SK-N-SH (cell line): ENCODE results near the gene CCDC27. TPM values are rescaled to one million over a fixed set of nuclear protein-coding genes. Genes with fewer than 3 reads are reported as not detected.

ENCODE experiments used
- CTCF ChIA-PET: fragments of 300-600, 350-600 bp; formaldehyde crosslinking; extraction: SDS; loops from one replicate; lab custom pipeline; 2021; lab: Yijun Ruan, JAX
- POLR2A ChIA-PET: fragments of 350-600 bp; sonication (Branson Sonifier 250); formaldehyde crosslinking; extraction: SDS; loops from one replicate; lab custom pipeline; 2020; ENCODE audit warnings: antibody characterized with exemption, inconsistent platforms; lab: Yijun Ruan, JAX
- DNase-seq: peaks from one replicate; pipeline ENCODE4 v3.0.0; 2012
- H2AFZ ChIP-seq: fragments of 200-600 bp; sonication (generic); 2 replicates; pipeline ENCODE4 v1.8.1; 2016; ENCODE audit warnings: antibody characterized with exemption, mild to moderate bottlenecking, low read depth
- H3F3A ChIP-seq: fragments of 200-600 bp; sonication (generic); replicated peaks from 2 replicates; pipeline ENCODE3; 2016; ENCODE audit warnings: antibody characterized with exemption, mild to moderate bottlenecking; ENCODE audit not compliant: insufficient read depth
- H3K27ac ChIP-seq, 2 experiments: fragments of 200-500 bp in 1 of 2; fragments of 200-600 bp in 1 of 2; sonication (Bioruptor generic) in 1 of 2; sonication (generic), shearing (Covaris generic) in 1 of 2; 2 replicates each; pipeline versions ENCODE4 v1.5.1 to v1.6.1; 2014 to 2016; ENCODE audit warnings: low read depth in 2 of 2, inconsistent platforms in 1 of 2, low read length in 1 of 2, mild to moderate bottlenecking in 1 of 2, mixed read lengths in 1 of 2
- H3K27me3 ChIP-seq: fragments of 200-600 bp; sonication (generic), shearing (Covaris generic); 2 replicates; pipeline ENCODE4 v1.6.1; 2016; ENCODE audit warnings: mixed run types; ENCODE audit not compliant: insufficient read depth
- H3K36me3 ChIP-seq, 2 experiments: fragments of 200-500 bp in 1 of 2; fragments of 200-600 bp in 1 of 2; sonication (Bioruptor generic) in 1 of 2; sonication (generic) in 1 of 2; replicated peaks in 1 of 2; 2 replicates each; pipeline versions ENCODE3 to v1.5.1; 2014 to 2016; ENCODE audit warnings: low read length in 1 of 2, mild to moderate bottlenecking in 1 of 2; ENCODE audit not compliant: insufficient read depth in 2 of 2, control insufficient read depth in 1 of 2
- H3K4me1 ChIP-seq, 2 experiments: fragments of 200-500 bp in 1 of 2; fragments of 200-600 bp in 1 of 2; sonication (Bioruptor generic) in 1 of 2; sonication (generic), shearing (Covaris generic) in 1 of 2; 2 replicates each; pipeline versions ENCODE4 v1.5.1 to v1.6.1; 2014 to 2016; ENCODE audit warnings: low read depth in 1 of 2, low read length in 1 of 2, mixed run types in 1 of 2; ENCODE audit not compliant: insufficient read depth in 2 of 2, control insufficient read depth in 1 of 2
- H3K4me2 ChIP-seq: fragments of 200-600 bp; sonication (generic), shearing (Covaris generic); 2 replicates; pipeline ENCODE4 v1.6.1; 2017; ENCODE audit warnings: mixed run types
- H3K4me3 ChIP-seq, 2 experiments: fragments of 200-500 bp in 1 of 2; fragments of 200-600 bp in 1 of 2; sonication (Bioruptor generic) in 1 of 2; sonication (generic), shearing (Covaris generic) in 1 of 2; 2 replicates each; pipeline versions ENCODE4 v1.5.1 to v1.8.1; 2014 to 2016; ENCODE audit warnings: low read depth in 2 of 2, inconsistent platforms in 1 of 2, low read length in 1 of 2, mild to moderate bottlenecking in 1 of 2, mixed read lengths in 1 of 2, moderate library complexity in 1 of 2
- H3K79me2 ChIP-seq: fragments of 200-600 bp; sonication (generic); 2 replicates; pipeline ENCODE4 v1.8.1; 2017; ENCODE audit warnings: mild to moderate bottlenecking; ENCODE audit not compliant: insufficient read depth
- H3K9ac ChIP-seq: fragments of 200-600 bp; sonication (generic); 2 replicates; pipeline ENCODE4 v1.6.1; 2017; ENCODE audit warnings: mixed run types
- H3K9me2 ChIP-seq: fragments of 200-600 bp; sonication (generic); 2 replicates; pipeline ENCODE4 v1.6.1; 2017; ENCODE audit warnings: mixed run types
- H3K9me3 ChIP-seq: fragments of 200-600 bp; sonication (generic); 2 replicates; pipeline ENCODE4 v1.6.1; 2017; ENCODE audit warnings: mixed run types, mild to moderate bottlenecking, moderate library complexity
- H4K20me1 ChIP-seq: fragments of 200-600 bp; sonication (generic); 2 replicates; pipeline ENCODE4 v1.6.1; 2017; ENCODE audit warnings: mild to moderate bottlenecking, mixed run types; ENCODE audit not compliant: insufficient read depth
- EP300 ChIP-seq, 2 experiments: IDR thresholded peaks; 2 replicates each; pipeline versions ENCODE4 v1.4.0 to v1.6.1; 2012; ENCODE audit warnings: borderline replicate concordance in 1 of 2, low read depth in 1 of 2, low read length in 1 of 2
- EZH2phosphoT487 ChIP-seq: fragments of 200-600 bp; sonication (generic); IDR thresholded peaks from 2 replicates; pipeline ENCODE4 v1.6.1; 2017; ENCODE audit warnings: low read depth, mixed run types, mild to moderate bottlenecking, antibody characterized with exemption, moderate library complexity, borderline replicate concordance
- FOXJ3 ChIP-seq: sonication (generic); formaldehyde crosslinking; IDR thresholded peaks from 2 replicates; pipeline ENCODE4 v1.5.1; 2020; ENCODE audit warnings: mild to moderate bottlenecking, missing genetic modification reagents
- GABPA ChIP-seq: IDR thresholded peaks from 2 replicates; pipeline ENCODE4 v1.4.0; 2012; ENCODE audit warnings: low read depth, mild to moderate bottlenecking
- GATA2 ChIP-seq: sonication (generic); formaldehyde crosslinking; IDR thresholded peaks from 2 replicates; pipeline ENCODE4 v1.5.0; 2020; ENCODE audit warnings: mild to moderate bottlenecking, missing genetic modification reagents
- MAX ChIP-seq: IDR thresholded peaks from 2 replicates; pipeline ENCODE4 v1.4.0; 2012; ENCODE audit warnings: low read depth
- MEF2A ChIP-seq: IDR thresholded peaks from 2 replicates; pipeline ENCODE4 v1.4.0; 2012; ENCODE audit warnings: low read depth, borderline replicate concordance
- MXI1 ChIP-seq: IDR thresholded peaks from 2 replicates; pipeline ENCODE4 v1.6.1; 2012; ENCODE audit warnings: mild to moderate bottlenecking, low read depth, low read length, improper control_type of control experiment
- PBX3 ChIP-seq: IDR thresholded peaks from 2 replicates; pipeline ENCODE4; 2012
- REST ChIP-seq: IDR thresholded peaks from 2 replicates; pipeline ENCODE4 v1.6.1; 2012; ENCODE audit warnings: mild to moderate bottlenecking, low read depth, low read length, moderate library complexity
- TCF12 ChIP-seq: IDR thresholded peaks from 2 replicates; pipeline ENCODE4 v1.4.0; 2012
- USF2 ChIP-seq: fragments of 150-350 bp; IDR thresholded peaks from 2 replicates; pipeline ENCODE4 v1.6.1; 2017; ENCODE audit warnings: antibody characterized with exemption, low read length, low read depth, borderline replicate concordance
- WGBS: methylation state at CpG from one replicate; pipeline ENCODE4 v1.1.6; 2017; ENCODE audit warnings: low lambda C conversion rate; 5-methylcytosine and 5-hydroxymethylcytosine counted together
- polyA plus RNA-seq, 3 experiments: library from polyadenylated mRNA; depleted of rRNA; stranded (reverse); fragments of >200 nt; gene quantifications; 2 replicates each; pipeline ENCODE4 v1.2.3, GENCODE V29; 2012
- TF ChIP-seq, protein P1 (sequence below): IDR thresholded peaks from 2 replicates; pipeline ENCODE4 v1.4.0; 2012; ENCODE audit warnings: low read depth, borderline replicate concordance
- TF ChIP-seq, protein P2 (sequence below): IDR thresholded peaks from 2 replicates; pipeline ENCODE4 v1.4.0; 2012; ENCODE audit warnings: low read depth, borderline replicate concordance
- TF ChIP-seq, protein P3 (sequence below): fragments of 150-350 bp; IDR thresholded peaks from 2 replicates; pipeline ENCODE4 v1.6.1; 2016; ENCODE audit warnings: mild to moderate bottlenecking, low read depth, low read length

CCDC27 gene
- polyA plus RNA-seq, 1 of the 3 experiments (the other 2 are of a cell fraction), result not detected

DNA sequence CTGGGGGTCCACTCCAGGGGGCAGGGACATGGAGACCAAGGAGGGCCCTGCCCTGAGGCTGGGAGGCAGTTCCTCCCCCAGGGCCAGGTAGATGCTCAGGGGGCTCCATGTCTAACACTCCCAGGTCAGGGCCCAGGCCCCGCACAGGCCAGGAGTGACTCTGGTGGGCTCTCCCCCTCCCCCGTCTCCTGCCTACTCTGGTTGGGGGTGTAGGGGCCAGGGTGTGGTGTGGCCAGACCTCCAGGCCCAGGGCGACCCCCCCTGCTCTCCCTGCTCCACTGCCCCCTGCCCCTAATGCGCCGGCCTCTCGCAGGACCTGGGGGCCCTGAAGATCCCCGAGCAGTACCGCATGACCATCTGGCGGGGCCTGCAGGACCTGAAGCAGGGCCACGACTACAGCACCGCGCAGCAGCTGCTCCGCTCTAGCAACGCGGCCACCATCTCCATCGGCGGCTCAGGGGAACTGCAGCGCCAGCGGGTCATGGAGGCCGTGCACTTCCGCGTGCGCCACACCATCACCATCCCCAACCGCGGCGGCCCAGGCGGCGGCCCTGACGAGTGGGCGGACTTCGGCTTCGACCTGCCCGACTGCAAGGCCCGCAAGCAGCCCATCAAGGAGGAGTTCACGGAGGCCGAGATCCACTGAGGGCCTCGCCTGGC lies 19.7 kb upstream of the CCDC27 start:
- no peak overlapping the region for H3K9ac ChIP-seq
- TF ChIP-seq MXI1, result no peak
- TF ChIP-seq, protein P1, sequence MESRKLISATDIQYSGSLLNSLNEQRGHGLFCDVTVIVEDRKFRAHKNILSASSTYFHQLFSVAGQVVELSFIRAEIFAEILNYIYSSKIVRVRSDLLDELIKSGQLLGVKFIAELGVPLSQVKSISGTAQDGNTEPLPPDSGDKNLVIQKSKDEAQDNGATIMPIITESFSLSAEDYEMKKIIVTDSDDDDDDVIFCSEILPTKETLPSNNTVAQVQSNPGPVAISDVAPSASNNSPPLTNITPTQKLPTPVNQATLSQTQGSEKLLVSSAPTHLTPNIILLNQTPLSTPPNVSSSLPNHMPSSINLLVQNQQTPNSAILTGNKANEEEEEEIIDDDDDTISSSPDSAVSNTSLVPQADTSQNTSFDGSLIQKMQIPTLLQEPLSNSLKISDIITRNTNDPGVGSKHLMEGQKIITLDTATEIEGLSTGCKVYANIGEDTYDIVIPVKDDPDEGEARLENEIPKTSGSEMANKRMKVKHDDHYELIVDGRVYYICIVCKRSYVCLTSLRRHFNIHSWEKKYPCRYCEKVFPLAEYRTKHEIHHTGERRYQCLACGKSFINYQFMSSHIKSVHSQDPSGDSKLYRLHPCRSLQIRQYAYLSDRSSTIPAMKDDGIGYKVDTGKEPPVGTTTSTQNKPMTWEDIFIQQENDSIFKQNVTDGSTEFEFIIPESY, result no peak
- TF ChIP-seq MAX, result no peak
- no peak for TF ChIP-seq GABPA
- TF ChIP-seq, protein P2, sequence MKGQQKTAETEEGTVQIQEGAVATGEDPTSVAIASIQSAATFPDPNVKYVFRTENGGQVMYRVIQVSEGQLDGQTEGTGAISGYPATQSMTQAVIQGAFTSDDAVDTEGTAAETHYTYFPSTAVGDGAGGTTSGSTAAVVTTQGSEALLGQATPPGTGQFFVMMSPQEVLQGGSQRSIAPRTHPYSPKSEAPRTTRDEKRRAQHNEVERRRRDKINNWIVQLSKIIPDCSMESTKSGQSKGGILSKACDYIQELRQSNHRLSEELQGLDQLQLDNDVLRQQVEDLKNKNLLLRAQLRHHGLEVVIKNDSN, result no peak
- no peak for TF ChIP-seq USF2
- no peak for TF ChIP-seq REST
- TF ChIP-seq GATA2, result no peak
- no peak for TF ChIP-seq EP300 (IDR thresholded peaks at IDR 0.05; ENCODE audit: borderline replicate concordance in 1 of 2, low read depth in 1 of 2, low read length in 1 of 2)
- no peak for TF ChIP-seq TCF12
- TF ChIP-seq EZH2phosphoT487, result no peak
- TF ChIP-seq, protein P3, sequence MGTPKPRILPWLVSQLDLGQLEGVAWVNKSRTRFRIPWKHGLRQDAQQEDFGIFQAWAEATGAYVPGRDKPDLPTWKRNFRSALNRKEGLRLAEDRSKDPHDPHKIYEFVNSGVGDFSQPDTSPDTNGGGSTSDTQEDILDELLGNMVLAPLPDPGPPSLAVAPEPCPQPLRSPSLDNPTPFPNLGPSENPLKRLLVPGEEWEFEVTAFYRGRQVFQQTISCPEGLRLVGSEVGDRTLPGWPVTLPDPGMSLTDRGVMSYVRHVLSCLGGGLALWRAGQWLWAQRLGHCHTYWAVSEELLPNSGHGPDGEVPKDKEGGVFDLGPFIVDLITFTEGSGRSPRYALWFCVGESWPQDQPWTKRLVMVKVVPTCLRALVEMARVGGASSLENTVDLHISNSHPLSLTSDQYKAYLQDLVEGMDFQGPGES, result no peak
- no peak for TF ChIP-seq MEF2A
- no peak for TF ChIP-seq FOXJ3 (CRISPR knock-in tag)
- TF ChIP-seq PBX3, result no peak
- TF ChIP-seq, all 33 proteins: peak for 0
- no peak overlapping the region for H2AFZ ChIP-seq
- no peaks in the 10 kb centered on the region for H3K9me2 ChIP-seq
- H3K79me2 ChIP-seq, result no peaks in the 10 kb centered on the region
- no peak for DNase-seq
- CTCF ChIA-PET, result interaction anchor here (0.6 to 6.7 kb wide), 6 partner anchors 8 to 279 kb away, joined by 3 to 55 read pairs (median 4); partner anchors contain the start of gene WRAP73
- H4K20me1 ChIP-seq, result no peaks in the 10 kb centered on the region
- POLR2A ChIA-PET, result no interaction called here
- no peaks in the 10 kb centered on the region for H3K27me3 ChIP-seq
- no peaks in the 10 kb centered on the region for H3F3A ChIP-seq
- peaks cover 0 to 22% of the 10 kb centered on the region in 2 experiments; a peak in 1 of 4 replicates for H3K4me1 ChIP-seq
- H3K36me3 ChIP-seq, result peaks cover 0 to 20% of the 10 kb centered on the region in 2 experiments
- H3K4me3 ChIP-seq, result no peak overlapping the region
- 100% methylated on average over 1 of the region's 37 CpGs for WGBS
- no peak overlapping the region; a peak in 1 of 4 replicates for H3K27ac ChIP-seq
- no peaks in the 10 kb centered on the region for H3K9me3 ChIP-seq
- H3K4me2 ChIP-seq, result no peak overlapping the region
